ENCODE data around the gene OR51A4.

GRCh38 chr11:4916581-4916980, 30.8 kb downstream of the OR51A4 start:
- TF ChIP-seq CTCF (IDR thresholded peaks at IDR 0.05) (no peak), ZFX (IDR thresholded peaks at IDR 0.05; ENCODE audit: borderline replicate concordance) (no peak)
